ENCODE data around the gene AKR1B15.

GRCh38 chr7:134594877-134595276, 46.0 kb downstream of the AKR1B15 start:
- TF ChIP-seq, protein P1, sequence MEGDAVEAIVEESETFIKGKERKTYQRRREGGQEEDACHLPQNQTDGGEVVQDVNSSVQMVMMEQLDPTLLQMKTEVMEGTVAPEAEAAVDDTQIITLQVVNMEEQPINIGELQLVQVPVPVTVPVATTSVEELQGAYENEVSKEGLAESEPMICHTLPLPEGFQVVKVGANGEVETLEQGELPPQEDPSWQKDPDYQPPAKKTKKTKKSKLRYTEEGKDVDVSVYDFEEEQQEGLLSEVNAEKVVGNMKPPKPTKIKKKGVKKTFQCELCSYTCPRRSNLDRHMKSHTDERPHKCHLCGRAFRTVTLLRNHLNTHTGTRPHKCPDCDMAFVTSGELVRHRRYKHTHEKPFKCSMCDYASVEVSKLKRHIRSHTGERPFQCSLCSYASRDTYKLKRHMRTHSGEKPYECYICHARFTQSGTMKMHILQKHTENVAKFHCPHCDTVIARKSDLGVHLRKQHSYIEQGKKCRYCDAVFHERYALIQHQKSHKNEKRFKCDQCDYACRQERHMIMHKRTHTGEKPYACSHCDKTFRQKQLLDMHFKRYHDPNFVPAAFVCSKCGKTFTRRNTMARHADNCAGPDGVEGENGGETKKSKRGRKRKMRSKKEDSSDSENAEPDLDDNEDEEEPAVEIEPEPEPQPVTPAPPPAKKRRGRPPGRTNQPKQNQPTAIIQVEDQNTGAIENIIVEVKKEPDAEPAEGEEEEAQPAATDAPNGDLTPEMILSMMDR (IDR thresholded peaks at IDR 0.05): no peak
- TF ChIP-seq MXI1 (IDR thresholded peaks at IDR 0.05; ENCODE audit: low read depth, low read length) (no peak), SIN3A (IDR thresholded peaks at IDR 0.05; ENCODE audit: borderline replicate concordance, low read depth, low read length) (no peak)

Data from SK-N-SH (cell line).